ENCODE results near the gene HNMT. TPM values are rescaled to one million over a fixed set of nuclear protein-coding genes. Genes with fewer than 3 reads are reported as not detected.

HNMT gene
- total RNA-seq, 4 donors from 2014 or later, result 7.6 to 21.5 (median 8.8) TPM

GRCh38 chr2:137952586-137953129, 11.6 kb upstream of the HNMT start:
- Histone ChIP-seq H3K4me3 (peak overlapping the region; percentile 28 to 57 (median 38)), H3K9me3 (no peaks in the 10 kb centered on the region), H3K4me1 (peaks cover 0 to 5% of the 10 kb centered on the region in 2 donors), H3K27ac (peak overlapping the region in 1 of 4 donors; percentile 34), H3K27me3 (no peaks in the 10 kb centered on the region), H3K36me3 (no peaks in the 10 kb centered on the region)
- no peak for DNase-seq
- in situ Hi-C loops (cut with MboI; ENCODE audit: low sequenced_read_pairs in 4 of 4), result no loop called here
- TF ChIP-seq CTCF (IDR thresholded peaks at IDR 0.05 in 4 of 5, conservative IDR thresholded peaks at IDR 0.05 in 1 of 5) (no peak), POLR2A (IDR thresholded peaks at IDR 0.05) (no peak)
- ATAC-seq, result peak in 1 of 2 donors; percentile 36
- intact Hi-C loops (cut with DNase I; ENCODE audit: low total_unique reads), result no loop called here

- no peak for ATAC-seq
- no peak overlapping the region for H3K4me3 ChIP-seq
- intact Hi-C loops (cut with DNase I; ENCODE audit: low total_unique reads), result no loop called here
- H3K36me3 ChIP-seq, result no peaks in the 10 kb centered on the region
- TF ChIP-seq CTCF (IDR thresholded peaks at IDR 0.05 in 4 of 5, conservative IDR thresholded peaks at IDR 0.05 in 1 of 5) (no peak), POLR2A (IDR thresholded peaks at IDR 0.05) (no peak)
- no peak overlapping the region for H3K27ac ChIP-seq
- no peak for DNase-seq
- no peaks in the 10 kb centered on the region for H3K27me3 ChIP-seq
- H3K9me3 ChIP-seq, result no peaks in the 10 kb centered on the region
- in situ Hi-C loops (cut with MboI; ENCODE audit: low sequenced_read_pairs in 4 of 4), result no loop called here
- H3K4me1 ChIP-seq, result peaks cover 0 to 5% of the 10 kb centered on the region in 2 donors
These were observed 8.7 kb upstream of the HNMT start for GRCh38 chr2:137955536-137955935.

- intact Hi-C loops (cut with DNase I; ENCODE audit: low total_unique reads) (no loop called here), in situ Hi-C loops (cut with MboI; ENCODE audit: low sequenced_read_pairs in 4 of 4) (no loop called here)
- no peak for ATAC-seq
- TF ChIP-seq CTCF (IDR thresholded peaks at IDR 0.05 in 4 of 5, conservative IDR thresholded peaks at IDR 0.05 in 1 of 5), result no peak
- TF ChIP-seq POLR2A (IDR thresholded peaks at IDR 0.05), result no peak
- no peak overlapping the region for H3K4me3 ChIP-seq
- no peaks in the 10 kb centered on the region for H3K27me3 ChIP-seq
- H3K27ac ChIP-seq, result no peak overlapping the region
- H3K36me3 ChIP-seq, result no peaks in the 10 kb centered on the region
- DNase-seq, result no peak
- H3K9me3 ChIP-seq, result no peaks in the 10 kb centered on the region
- peaks cover 0 to 5% of the 10 kb centered on the region in 2 donors for H3K4me1 ChIP-seq
These were observed 7.2 kb upstream of the HNMT start for GRCh38 chr2:137957033-137957432.

GRCh38 chr2:137959166-137959565, 5.1 kb upstream of the HNMT start:
- in situ Hi-C loops (cut with MboI; ENCODE audit: low sequenced_read_pairs in 4 of 4), result no loop called here
- Histone ChIP-seq H3K9me3 (no peaks in the 10 kb centered on the region), H3K36me3 (no peaks in the 10 kb centered on the region), H3K4me3 (no peak overlapping the region), H3K4me1 (peaks cover 0 to 6% of the 10 kb centered on the region in 2 donors), H3K27ac (no peak overlapping the region), H3K27me3 (no peaks in the 10 kb centered on the region)
- intact Hi-C loops (cut with DNase I; ENCODE audit: low total_unique reads), result no loop called here
- DNase-seq (no peak), ATAC-seq (no peak)
- no peak for TF ChIP-seq POLR2A (IDR thresholded peaks at IDR 0.05)
- TF ChIP-seq CTCF (IDR thresholded peaks at IDR 0.05 in 4 of 5, conservative IDR thresholded peaks at IDR 0.05 in 1 of 5), result no peak

- DNase-seq (no peak), ATAC-seq (no peak)
- Histone ChIP-seq H3K27me3 (no peaks in the 10 kb centered on the region), H3K36me3 (no peaks in the 10 kb centered on the region), H3K27ac (no peak overlapping the region), H3K4me3 (no peak overlapping the region), H3K9me3 (no peaks in the 10 kb centered on the region), H3K4me1 (peaks cover 0 to 6% of the 10 kb centered on the region in 2 donors)
- TF ChIP-seq CTCF (IDR thresholded peaks at IDR 0.05 in 4 of 5, conservative IDR thresholded peaks at IDR 0.05 in 1 of 5) (no peak), POLR2A (IDR thresholded peaks at IDR 0.05) (no peak)
- in situ Hi-C loops (cut with MboI; ENCODE audit: low sequenced_read_pairs in 4 of 4), result no loop called here
- intact Hi-C loops (cut with DNase I; ENCODE audit: low total_unique reads), result loop anchor here (10.0 kb wide), 1 partner anchor 545 kb away; the partner anchor contains the start of gene SPOPL
These were observed 4.0 kb upstream of the HNMT start for GRCh38 chr2:137960223-137960622.

All from gastrocnemius medialis (tissue), 4 donors.